Lower lobe of right lung (tissue), 2 donors: ENCODE results near the gene NEDD4L. TPM values are rescaled to one million over a fixed set of nuclear protein-coding genes. Genes with fewer than 3 reads are reported as not detected.

Source experiments
- ATAC-seq, 2 donors: fragments of 200-7000 bp; cut with Tn5 transposase; one replicate each; pipeline ENCODE4 v1.9.1; 2020 to 2022; ENCODE audit warnings: mild to moderate bottlenecking in 2 of 2, moderate library complexity in 2 of 2
- DNase-seq: peaks from one replicate; pipeline ENCODE4 v3.0.0-alpha.2; 2020
- H3K27ac ChIP-seq: fragments of 200-600 bp; one replicate; pipeline ENCODE4 v1.8.0; 2022
- H3K27me3 ChIP-seq: fragments of 200-600 bp; one replicate; pipeline ENCODE4 v1.8.0; 2022; ENCODE audit warnings: low read depth
- H3K36me3 ChIP-seq: fragments of 200-600 bp; one replicate; pipeline ENCODE4 v1.8.0; 2022; ENCODE audit warnings: mild to moderate bottlenecking
- H3K4me1 ChIP-seq: fragments of 200-600 bp; one replicate; pipeline ENCODE4 v1.8.0; 2022
- H3K4me3 ChIP-seq: fragments of 200-600 bp; one replicate; pipeline ENCODE4 v1.8.0; 2022; ENCODE audit warnings: mild to moderate bottlenecking
- H3K9me3 ChIP-seq: fragments of 200-600 bp; one replicate; pipeline ENCODE4 v1.8.0; 2022
- CTCF ChIP-seq: fragments of 200-600 bp; IDR thresholded peaks from one replicate; pipeline ENCODE4 v1.8.0; 2022; ENCODE audit warnings: antibody characterized with exemption, mild to moderate bottlenecking
- intact Hi-C: fragments of 100-400 bp; cut with DNase I; formaldehyde crosslinking; loops from one replicate; pipeline ENCODE4 v1.11.0; 2022
- total RNA-seq: library from RNA; stranded (reverse); fragmentation: NEBNext Ultra II Directional; extraction: Animal tissue kit (Norgen Biotek cat#: 25700); gene quantifications from one replicate; pipeline ENCODE4 v1.2.1, GENCODE V29; 2021
- donor health status: DM: no; HTN: yes; CAD: no; lungs with severe emphysema.

The NEDD4L gene
- total RNA-seq, 1 donor from 2014 or later: 203 TPM

GRCh38 chr18:58023108-58023507 lies 20.9 kb upstream of the NEDD4L start:
- Histone ChIP-seq H3K4me3 (no peak overlapping the region), H3K27ac (no peak overlapping the region), H3K27me3 (no peaks in the 10 kb centered on the region), H3K36me3 (no peaks in the 10 kb centered on the region), H3K9me3 (no peaks in the 10 kb centered on the region), H3K4me1 (no peaks in the 10 kb centered on the region)
- DNase-seq (no peak), ATAC-seq (no peak)
- no peak for TF ChIP-seq CTCF
- intact Hi-C loops: no loop called here

GRCh38 chr18:58024139-58024538 lies 19.9 kb upstream of the NEDD4L start:
- H3K9me3 ChIP-seq: no peaks in the 10 kb centered on the region
- intact Hi-C loops: no loop called here
- H3K27ac ChIP-seq: no peak overlapping the region
- H3K27me3 ChIP-seq: no peaks in the 10 kb centered on the region
- no peak for TF ChIP-seq CTCF
- H3K4me3 ChIP-seq: no peak overlapping the region
- no peak for ATAC-seq
- H3K36me3 ChIP-seq: no peaks in the 10 kb centered on the region
- no peak for DNase-seq
- H3K4me1 ChIP-seq: no peaks in the 10 kb centered on the region

GRCh38 chr18:58025205-58025604 lies 18.8 kb upstream of the NEDD4L start:
- no peak overlapping the region for H3K27ac ChIP-seq
- no peak for TF ChIP-seq CTCF
- intact Hi-C loops: no loop called here

GRCh38 chr18:58025733-58026132 lies 18.3 kb upstream of the NEDD4L start:
- intact Hi-C loops: no loop called here
- Histone ChIP-seq H3K27ac (no peak overlapping the region), H3K36me3 (no peaks in the 10 kb centered on the region), H3K4me3 (no peak overlapping the region), H3K9me3 (no peaks in the 10 kb centered on the region), H3K4me1 (no peaks in the 10 kb centered on the region), H3K27me3 (no peaks in the 10 kb centered on the region)
- DNase-seq (no peak), ATAC-seq (no peak)
- no peak for TF ChIP-seq CTCF

More at GRCh38 chr18:58025205-58025604, 18.8 kb upstream of the NEDD4L start:
- Histone ChIP-seq H3K9me3 (no peaks in the 10 kb centered on the region), H3K36me3 (no peaks in the 10 kb centered on the region), H3K4me3 (no peak overlapping the region), H3K27me3 (no peaks in the 10 kb centered on the region), H3K4me1 (no peaks in the 10 kb centered on the region)
- DNase-seq (no peak), ATAC-seq (no peak)

GRCh38 chr18:58026395-58026794 lies 17.6 kb upstream of the NEDD4L start:
- DNase-seq (no peak), ATAC-seq (no peak)
- intact Hi-C loops: no loop called here
- Histone ChIP-seq H3K27me3 (no peaks in the 10 kb centered on the region), H3K36me3 (no peaks in the 10 kb centered on the region), H3K4me3 (no peak overlapping the region), H3K4me1 (no peaks in the 10 kb centered on the region), H3K9me3 (no peaks in the 10 kb centered on the region), H3K27ac (no peak overlapping the region)
- no peak for TF ChIP-seq CTCF

GRCh38 chr18:58026857-58027256 lies 17.2 kb upstream of the NEDD4L start:
- intact Hi-C loops: no loop called here
- no peaks in the 10 kb centered on the region for H3K36me3 ChIP-seq
- H3K9me3 ChIP-seq: no peaks in the 10 kb centered on the region
- H3K4me3 ChIP-seq: no peak overlapping the region
- no peak for TF ChIP-seq CTCF
- DNase-seq: no peak
- no peaks in the 10 kb centered on the region for H3K27me3 ChIP-seq
- H3K27ac ChIP-seq: no peak overlapping the region
- no peak for ATAC-seq
- H3K4me1 ChIP-seq: no peaks in the 10 kb centered on the region
